ENCODE measurements around the gene UTF1.

The UTF1 gene

GRCh38 chr10:133230044-133230361 is at the start of gene UTF1:
Gene UTF1 (plus strand): TSS chr10:133230217. CDS start chr10:133230289, 72 bp downstream.
- TF ChIP-seq CTCF (IDR thresholded peaks at IDR 0.05; ENCODE audit: borderline replicate concordance, control extremely low read depth, extremely low read depth, insufficient read depth, missing control alignments) = no peak
- in situ Hi-C loops (cut with MboI; ENCODE audit: low sequenced_read_pairs, unreplicated experiment) = no loop called here
- no peak for DNase-seq (ENCODE audit: low spot score)

- in situ Hi-C loops (cut with MboI; ENCODE audit: low sequenced_read_pairs, unreplicated experiment) = no loop called here
- no peak for TF ChIP-seq CTCF (IDR thresholded peaks at IDR 0.05; ENCODE audit: borderline replicate concordance, control extremely low read depth, extremely low read depth, insufficient read depth, missing control alignments)
- no peak for DNase-seq (ENCODE audit: low spot score)
Measured at GRCh38 chr10:133180965-133181639, 48.9 kb upstream of the UTF1 start.

- DNase-seq (ENCODE audit: low spot score) = no peak
- no peak for TF ChIP-seq CTCF (IDR thresholded peaks at IDR 0.05; ENCODE audit: borderline replicate concordance, control extremely low read depth, extremely low read depth, insufficient read depth, missing control alignments)
- in situ Hi-C loops (cut with MboI; ENCODE audit: low sequenced_read_pairs, unreplicated experiment) = no loop called here
Measured at GRCh38 chr10:133182190-133182589, 47.8 kb upstream of the UTF1 start.

GRCh38 chr10:133182791-133183645 is 47.0 kb upstream of the UTF1 start:
- in situ Hi-C loops (cut with MboI; ENCODE audit: low sequenced_read_pairs, unreplicated experiment) = no loop called here
- DNase-seq (ENCODE audit: low spot score) = no peak
- TF ChIP-seq CTCF (IDR thresholded peaks at IDR 0.05; ENCODE audit: borderline replicate concordance, control extremely low read depth, extremely low read depth, insufficient read depth, missing control alignments) = no peak

- no peak for TF ChIP-seq CTCF (IDR thresholded peaks at IDR 0.05; ENCODE audit: borderline replicate concordance, control extremely low read depth, extremely low read depth, insufficient read depth, missing control alignments)
- in situ Hi-C loops (cut with MboI; ENCODE audit: low sequenced_read_pairs, unreplicated experiment) = no loop called here
- DNase-seq (ENCODE audit: low spot score) = no peak
Measured at GRCh38 chr10:133183646-133184378, 46.2 kb upstream of the UTF1 start.

GRCh38 chr10:133184591-133185244 is 45.3 kb upstream of the UTF1 start:
- DNase-seq (ENCODE audit: low spot score) = no peak
- in situ Hi-C loops (cut with MboI; ENCODE audit: low sequenced_read_pairs, unreplicated experiment) = no loop called here
- no peak for TF ChIP-seq CTCF (IDR thresholded peaks at IDR 0.05; ENCODE audit: borderline replicate concordance, control extremely low read depth, extremely low read depth, insufficient read depth, missing control alignments)
